PFSK-1 (cell line): ENCODE measurements around the gene LDLRAD4.

ENCODE experiments used
- POLR2AphosphoS5 ChIP-seq: IDR thresholded peaks from 2 replicates; pipeline ENCODE4 v1.6.1; 2012; ENCODE audit warnings: low read depth, mild to moderate bottlenecking, control low read depth, low read length, moderate library complexity
- REST ChIP-seq, 2 experiments: IDR thresholded peaks; 2 replicates each; pipeline versions ENCODE4 v1.6.1 to v1.8.0; 2011 to 2012; ENCODE audit warnings: low read depth in 2 of 2, low read length in 2 of 2, control low read depth in 1 of 2, inconsistent platforms in 1 of 2, mild to moderate bottlenecking in 1 of 2, moderate library complexity in 1 of 2; ENCODE audit not compliant: insufficient read depth in 1 of 2
- SIN3A ChIP-seq: IDR thresholded peaks from 2 replicates; pipeline ENCODE4 v1.6.1; 2012; ENCODE audit warnings: mild to moderate bottlenecking, low read length, moderate library complexity, borderline replicate concordance; ENCODE audit not compliant: insufficient read depth
- TAF1 ChIP-seq: IDR thresholded peaks from 2 replicates; pipeline ENCODE4 v1.6.1; 2012; ENCODE audit warnings: low read length, control low read depth, borderline replicate concordance; ENCODE audit not compliant: insufficient read depth

- TF ChIP-seq REST (IDR thresholded peaks at IDR 0.05; ENCODE audit: insufficient read depth in 1 of 2, low read depth in 2 of 2, low read length in 2 of 2) (no peak), POLR2AphosphoS5 (no peak), TAF1 (no peak), SIN3A (no peak)
Observed at GRCh38 chr18:13633700-13634099, 415.1 kb downstream of the LDLRAD4 start.
